ENCODE results near the gene ZBTB5. TPM values are rescaled to one million over a fixed set of nuclear protein-coding genes. Genes with fewer than 3 reads are reported as not detected.
"Not testable (repeated sequence)": the region's sequence is repeated elsewhere in the genome, so short reads cannot be mapped to it uniquely, and the experiment has no call there.

Gene ZBTB5
- total RNA-seq, 1 donor from 2014 or later: 12.7 TPM

GRCh38 chr9:37452611-37453010 lies 12.6 kb downstream of the ZBTB5 start:
- DNase-seq (ENCODE audit: low read depth): no peak

GRCh38 chr9:37451628-37452027 lies 13.6 kb downstream of the ZBTB5 start:
- DNase-seq (ENCODE audit: low read depth): no peak

GRCh38 chr9:37449862-37450632 lies 15.2 kb downstream of the ZBTB5 start:
- DNase-seq (ENCODE audit: low read depth): no peak

- DNase-seq (ENCODE audit: low read depth): no peak
These were observed 18.1 kb downstream of the ZBTB5 start for GRCh38 chr9:37447111-37447510.

- DNase-seq (ENCODE audit: low read depth): no peak
These were observed 18.8 kb downstream of the ZBTB5 start for GRCh38 chr9:37446401-37446800.

- no peak for DNase-seq (ENCODE audit: low read depth)
These were observed 19.4 kb downstream of the ZBTB5 start for GRCh38 chr9:37445832-37446231.

GRCh38 chr9:37444890-37445289 lies 20.4 kb downstream of the ZBTB5 start:
- no peak for DNase-seq (ENCODE audit: low read depth)

- no peak for DNase-seq (ENCODE audit: low read depth)
These were observed 21.7 kb downstream of the ZBTB5 start for GRCh38 chr9:37443566-37443965.

- DNase-seq (ENCODE audit: low read depth): no peak
These were observed 22.7 kb downstream of the ZBTB5 start for GRCh38 chr9:37442556-37442955.

- DNase-seq (ENCODE audit: low read depth): no peak
These were observed 23.4 kb downstream of the ZBTB5 start for GRCh38 chr9:37441776-37442370.

GRCh38 chr9:37438359-37438758 lies 26.9 kb downstream of the ZBTB5 start:
- no peak for DNase-seq (ENCODE audit: low read depth)

- no peak for DNase-seq (ENCODE audit: low read depth)
These were observed 27.6 kb downstream of the ZBTB5 start for GRCh38 chr9:37437621-37438020.

- no peak for DNase-seq (ENCODE audit: low read depth)
These were observed 28.2 kb downstream of the ZBTB5 start for GRCh38 chr9:37437010-37437409.

GRCh38 chr9:37436540-37436939 lies 28.7 kb downstream of the ZBTB5 start:
- DNase-seq (ENCODE audit: low read depth): no peak

GRCh38 chr9:37433867-37434371 lies 31.3 kb downstream of the ZBTB5 start:
- DNase-seq (ENCODE audit: low read depth): no peak

- DNase-seq (ENCODE audit: low read depth): no peak
These were observed 33.2 kb downstream of the ZBTB5 start for GRCh38 chr9:37432020-37432419.

GRCh38 chr9:37430841-37431597 lies 34.2 kb downstream of the ZBTB5 start:
- DNase-seq (ENCODE audit: low read depth): peak; percentile 46

GRCh38 chr9:37429441-37430285 lies 35.6 kb downstream of the ZBTB5 start:
- no peak for DNase-seq (ENCODE audit: low read depth)

GRCh38 chr9:37428345-37428744 lies 36.9 kb downstream of the ZBTB5 start:
- DNase-seq (ENCODE audit: low read depth): no peak

- no peak for DNase-seq (ENCODE audit: low read depth)
These were observed 38.4 kb downstream of the ZBTB5 start for GRCh38 chr9:37426846-37427245.

- DNase-seq (ENCODE audit: low read depth): not testable (repeated sequence)
These were observed 38.8 kb downstream of the ZBTB5 start for GRCh38 chr9:37426431-37426830.
